Sigmoid colon (tissue), 4 donors: ENCODE data around the gene ICE2.

Experiments
- CTCF ChIP-seq, 4 experiments: fragments of 450-650 bp in 3 of 4; fragments of 200-600 bp in 1 of 4; IDR thresholded peaks; one replicate each; pipeline ENCODE4 v1.5.1; 2016 to 2019; ENCODE audit warnings: antibody characterized with exemption in 4 of 4, mild to moderate bottlenecking in 3 of 4, moderate library complexity in 2 of 4
- EP300 ChIP-seq, 4 donors: sonication (generic); formaldehyde crosslinking; IDR thresholded peaks; one replicate each; pipeline ENCODE4 v1.6.1; 2017; ENCODE audit warnings: antibody characterized with exemption in 4 of 4
- POLR2A ChIP-seq, 2 donors: fragments of 450-650 bp; IDR thresholded peaks; one replicate each; pipeline ENCODE4 v1.6.1; 2016; ENCODE audit warnings: antibody characterized with exemption in 2 of 2, mild to moderate bottlenecking in 2 of 2, moderate library complexity in 2 of 2
- POLR2AphosphoS5 ChIP-seq, 4 donors: sonication (generic); formaldehyde crosslinking; IDR thresholded peaks; one replicate each; pipeline ENCODE4 v1.6.1; 2017; ENCODE audit warnings: antibody characterized with exemption in 4 of 4

GRCh38 chr15:60469893-60470641, 8.9 kb downstream of the ICE2 start:
- TF ChIP-seq POLR2A (IDR thresholded peaks at IDR 0.05) (no peak), CTCF (IDR thresholded peaks at IDR 0.05) (no peak), POLR2AphosphoS5 (IDR thresholded peaks at IDR 0.05) (no peak), EP300 (IDR thresholded peaks at IDR 0.05) (no peak)
